ENCODE data around the gene ZNF587B.

GRCh38 chr19:57830071-57830602 lies at the start of gene ZNF587B:
- TF ChIP-seq POLR2AphosphoS5 (IDR thresholded peaks at IDR 0.05; ENCODE audit: low read depth, low read length) (no peak), REST (IDR thresholded peaks at IDR 0.05; ENCODE audit: insufficient read depth in 1 of 2, low read depth in 2 of 2, low read length in 2 of 2) (no peak), TAF1 (IDR thresholded peaks at IDR 0.05; ENCODE audit: borderline replicate concordance, insufficient read depth, low read length) (no peak), SIN3A (IDR thresholded peaks at IDR 0.05; ENCODE audit: borderline replicate concordance, insufficient read depth, low read length) (no peak)

Data from PFSK-1 (cell line).